ENCODE measurements around the gene PCYOX1L.

GRCh38 chr5:149388498-149389190 lies 30.8 kb downstream of the PCYOX1L start:
- no peak for TF ChIP-seq PHB (CRISPR knock-in tag; IDR thresholded peaks at IDR 0.05)
- no peak for TF ChIP-seq TCF7 (IDR thresholded peaks at IDR 0.05; ENCODE audit: borderline replicate concordance)

Measured in K562 (cell line).